GM12874 (cell line): ENCODE results near the gene OTUB1.

Experiments
- TF ChIP-seq, protein P1 (sequence below): IDR thresholded peaks from 2 replicates; pipeline ENCODE4 v1.5.1; 2011; ENCODE audit warnings: low read depth, mild to moderate bottlenecking, control low read depth, low read length, moderate library complexity; ENCODE audit not compliant: insufficient read depth

The OTUB1 gene

DNA sequence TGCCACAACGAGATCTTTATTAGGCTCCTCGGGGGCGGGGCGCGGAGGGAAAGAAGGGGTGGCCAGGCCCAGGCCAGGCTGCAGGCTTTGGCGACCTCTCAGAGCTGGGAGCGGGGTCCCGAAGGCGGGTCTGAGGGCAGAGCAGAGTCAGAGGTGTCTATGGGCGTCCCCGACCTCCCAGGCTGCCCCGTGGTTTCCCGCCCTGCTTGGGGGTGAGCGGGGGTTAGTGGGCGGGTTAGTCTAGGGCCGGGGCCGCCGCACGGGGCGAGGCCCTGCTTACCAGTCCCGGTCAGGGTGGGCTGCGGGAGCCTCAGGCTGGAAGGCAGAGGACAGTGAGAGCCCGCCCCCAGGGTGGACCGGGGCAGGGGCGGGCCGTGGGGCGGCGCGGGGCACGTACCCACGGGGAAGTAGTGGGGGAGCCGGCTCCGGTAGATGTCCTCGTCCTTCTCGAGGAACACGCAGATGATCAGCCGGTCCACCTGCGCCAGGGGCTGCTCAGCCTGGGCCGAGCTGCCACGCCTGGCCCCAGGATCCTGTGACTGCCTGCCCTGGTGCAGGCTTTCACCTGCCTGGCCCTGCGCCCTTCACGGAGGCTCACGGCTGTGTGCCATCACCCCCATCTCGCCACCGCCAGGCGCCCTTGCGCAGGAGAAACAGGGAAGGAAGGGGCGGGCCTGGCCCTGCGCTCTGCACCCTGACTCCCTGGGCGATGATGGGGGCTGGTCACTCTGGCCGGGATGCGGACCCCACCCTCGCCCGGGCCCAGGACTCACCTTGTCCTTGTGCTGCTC lies 12.5 kb downstream of the OTUB1 start:
- TF ChIP-seq, protein P1, sequence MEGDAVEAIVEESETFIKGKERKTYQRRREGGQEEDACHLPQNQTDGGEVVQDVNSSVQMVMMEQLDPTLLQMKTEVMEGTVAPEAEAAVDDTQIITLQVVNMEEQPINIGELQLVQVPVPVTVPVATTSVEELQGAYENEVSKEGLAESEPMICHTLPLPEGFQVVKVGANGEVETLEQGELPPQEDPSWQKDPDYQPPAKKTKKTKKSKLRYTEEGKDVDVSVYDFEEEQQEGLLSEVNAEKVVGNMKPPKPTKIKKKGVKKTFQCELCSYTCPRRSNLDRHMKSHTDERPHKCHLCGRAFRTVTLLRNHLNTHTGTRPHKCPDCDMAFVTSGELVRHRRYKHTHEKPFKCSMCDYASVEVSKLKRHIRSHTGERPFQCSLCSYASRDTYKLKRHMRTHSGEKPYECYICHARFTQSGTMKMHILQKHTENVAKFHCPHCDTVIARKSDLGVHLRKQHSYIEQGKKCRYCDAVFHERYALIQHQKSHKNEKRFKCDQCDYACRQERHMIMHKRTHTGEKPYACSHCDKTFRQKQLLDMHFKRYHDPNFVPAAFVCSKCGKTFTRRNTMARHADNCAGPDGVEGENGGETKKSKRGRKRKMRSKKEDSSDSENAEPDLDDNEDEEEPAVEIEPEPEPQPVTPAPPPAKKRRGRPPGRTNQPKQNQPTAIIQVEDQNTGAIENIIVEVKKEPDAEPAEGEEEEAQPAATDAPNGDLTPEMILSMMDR = no peak

DNA sequence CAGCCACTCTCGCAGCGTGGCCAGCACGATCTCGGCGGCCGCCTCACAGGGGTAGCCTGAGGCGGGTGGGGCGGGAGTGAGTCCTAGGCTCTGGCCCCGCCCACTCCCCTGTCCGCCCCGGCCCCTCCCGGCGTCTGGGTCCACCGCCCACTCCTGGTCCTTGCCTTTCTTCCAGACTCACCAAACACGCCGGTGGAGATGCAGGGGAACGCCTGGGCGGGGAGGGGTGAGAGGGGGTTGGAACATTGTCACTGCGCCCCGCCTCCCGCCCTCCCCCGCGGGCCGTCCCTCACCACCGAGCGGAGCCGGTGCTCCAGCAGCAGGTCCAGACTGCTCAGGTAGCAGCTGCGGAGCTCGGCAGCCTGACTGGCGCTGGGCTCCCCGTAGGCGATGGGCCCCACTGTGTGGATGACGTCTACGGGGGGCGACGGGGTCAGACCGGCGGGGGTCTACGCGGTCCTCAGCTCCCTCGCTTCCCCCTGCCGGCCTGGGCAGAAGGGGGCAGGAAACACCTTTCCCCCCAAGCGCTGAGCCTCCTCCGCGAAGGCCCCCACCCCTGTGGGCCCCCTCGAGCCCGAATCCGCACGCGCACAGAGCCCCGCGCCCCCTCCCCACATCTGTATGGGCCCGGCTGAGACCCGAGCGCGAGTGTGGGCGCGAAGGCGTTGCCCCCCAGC lies 13.2 kb downstream of the OTUB1 start:
- TF ChIP-seq, protein P1 = no peak

DNA sequence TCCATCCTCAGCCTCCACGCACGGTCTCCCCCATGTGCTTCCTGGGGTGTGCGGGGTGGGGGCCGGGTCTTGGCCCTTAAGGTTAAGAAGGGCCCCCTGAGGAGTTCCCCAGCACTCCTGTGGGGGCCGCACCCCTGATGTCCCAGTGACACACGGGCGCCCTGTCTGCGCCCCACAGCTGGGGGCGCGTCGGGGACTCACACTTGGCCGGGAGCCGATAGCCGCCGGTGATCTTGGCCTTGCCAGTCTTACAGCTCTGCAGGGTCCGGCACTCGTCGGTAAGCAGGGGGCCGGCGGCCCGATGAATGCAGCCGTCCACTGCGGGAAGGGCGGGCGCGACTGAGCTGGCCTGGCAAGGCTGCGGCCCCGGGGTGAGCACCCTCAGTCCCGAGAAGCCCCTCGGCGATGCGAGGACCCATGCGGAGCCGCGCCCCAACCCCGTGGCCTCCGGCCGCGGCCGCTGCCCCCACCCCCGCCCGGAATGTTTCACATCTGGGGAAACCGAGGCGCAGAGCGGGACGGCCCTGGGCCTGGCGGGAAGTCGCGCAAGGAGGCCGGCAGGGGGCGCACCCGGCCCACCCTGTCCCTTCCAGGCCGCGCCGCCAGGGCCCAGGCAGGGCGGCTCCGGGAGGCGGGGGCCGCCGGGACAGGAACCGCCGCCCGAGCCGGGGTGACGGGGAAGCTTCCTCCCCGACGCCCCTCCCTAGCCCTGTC lies 13.9 kb downstream of the OTUB1 start:
- TF ChIP-seq, protein P1 = peak; percentile 78

- TF ChIP-seq, protein P1 = no peak
Observed at GRCh38 chr11:64000740-64001483, 14.7 kb downstream of the OTUB1 start.

DNA sequence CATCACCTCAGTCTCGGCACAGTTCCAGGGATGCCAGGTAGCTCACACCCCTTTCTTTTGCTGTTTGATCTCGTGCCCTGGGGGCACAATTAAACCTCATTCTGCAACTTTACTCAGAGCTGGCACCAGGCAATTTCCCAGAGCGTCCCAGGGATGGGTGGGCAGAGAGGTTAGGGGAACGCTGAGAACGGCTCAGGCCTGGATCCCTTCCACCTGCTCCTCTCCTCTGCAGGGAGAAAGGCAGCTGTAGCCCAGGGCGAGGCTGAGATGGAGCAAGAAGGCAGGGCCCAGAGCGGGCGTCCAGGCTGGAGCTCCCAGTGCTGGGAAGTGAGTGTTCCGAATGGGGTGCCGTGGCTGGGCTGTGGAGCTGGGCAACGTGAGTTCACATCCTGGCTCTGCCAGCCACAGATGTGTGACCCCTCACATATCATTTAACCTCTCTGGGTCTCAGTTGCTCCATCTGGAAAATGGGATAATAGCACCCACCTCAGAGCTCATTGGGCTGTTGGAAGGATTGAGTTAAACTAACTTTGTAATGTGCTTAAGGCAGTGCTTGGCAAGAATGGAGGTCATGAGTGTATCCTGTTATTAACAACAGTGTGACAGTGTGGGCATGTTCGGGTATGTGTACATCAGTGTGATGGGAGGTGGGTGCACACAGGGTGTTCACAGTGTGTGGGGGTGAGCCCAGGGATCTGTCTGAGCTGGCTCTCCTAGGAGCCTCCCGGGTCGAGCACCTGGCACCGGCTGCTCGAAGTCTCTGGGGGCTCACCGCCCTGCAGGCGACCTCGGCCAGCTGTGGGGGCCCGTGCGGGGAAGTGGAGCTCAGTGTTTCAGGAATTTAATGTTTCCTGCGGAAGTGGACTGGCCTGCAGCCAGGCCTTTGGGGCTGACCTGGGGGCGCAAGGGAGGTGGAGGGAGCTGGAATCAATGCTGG lies 15.5 kb downstream of the OTUB1 start:
- TF ChIP-seq, protein P1 = no peak

DNA sequence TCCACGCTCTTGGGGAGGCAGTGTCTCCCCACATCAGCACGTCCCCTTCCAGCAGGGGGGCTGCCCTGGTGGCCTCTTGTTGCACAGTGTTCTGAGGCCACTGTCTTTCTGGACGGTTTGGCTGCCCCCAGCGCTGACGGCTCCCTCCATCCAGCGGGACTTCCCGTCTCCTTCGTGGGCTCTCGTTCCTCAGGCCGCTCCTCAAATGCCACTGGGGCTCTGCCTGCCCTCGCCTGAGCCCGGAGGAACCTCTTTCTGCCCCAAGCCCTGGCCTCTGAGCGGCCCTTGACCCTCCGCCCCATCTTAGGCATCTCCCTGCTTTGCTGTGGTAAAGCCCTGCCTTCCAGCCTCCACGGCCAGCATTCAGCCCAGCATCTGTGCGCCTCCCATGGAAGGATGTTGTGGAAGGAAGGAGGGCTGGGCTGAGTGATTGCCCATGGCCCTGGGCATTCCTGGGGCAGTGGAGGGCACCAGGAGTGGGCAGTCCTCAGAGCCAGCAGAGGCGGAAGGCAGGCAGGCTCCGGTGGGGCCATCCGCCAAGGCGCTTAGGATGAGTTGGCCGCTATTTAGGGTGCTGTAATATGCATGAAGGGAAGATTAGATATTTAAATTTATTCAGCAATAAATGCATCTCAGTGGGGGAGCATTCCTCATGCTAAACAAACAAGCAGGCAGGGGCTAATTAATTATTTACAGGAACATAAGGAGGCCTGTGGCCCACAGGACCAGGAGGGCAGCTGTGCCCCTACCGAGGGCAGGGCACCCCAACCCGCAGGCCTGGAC lies 17.8 kb downstream of the OTUB1 start:
- TF ChIP-seq, protein P1 = no peak
